GM20000 (cell line): ENCODE results near the gene ADAMTSL1.

Source experiments
- DNase-seq: peaks from one replicate; pipeline ENCODE4 v3.0.0; 2012; ENCODE audit warnings: low spot score
- CTCF ChIP-seq: IDR thresholded peaks from 2 replicates; pipeline ENCODE4 v1.5.1; 2012; ENCODE audit warnings: mild to moderate bottlenecking, control low read depth; ENCODE audit errors: extremely low read depth, missing control alignments

The ADAMTSL1 gene

GRCh38 chr9:18500451-18500850 lies 26.5 kb downstream of the ADAMTSL1 start:
- no peak for DNase-seq
- no peak for TF ChIP-seq CTCF

GRCh38 chr9:18501949-18502348 lies 28.0 kb downstream of the ADAMTSL1 start:
- TF ChIP-seq CTCF = no peak
- DNase-seq = no peak

GRCh38 chr9:18502546-18502945 lies 28.6 kb downstream of the ADAMTSL1 start:
- TF ChIP-seq CTCF = no peak
- DNase-seq = no peak

GRCh38 chr9:18504707-18505106 lies 30.8 kb downstream of the ADAMTSL1 start:
- no peak for TF ChIP-seq CTCF
- no peak for DNase-seq

GRCh38 chr9:18507151-18507550 lies 33.2 kb downstream of the ADAMTSL1 start:
- TF ChIP-seq CTCF = no peak
- DNase-seq = no peak

- DNase-seq = no peak
- TF ChIP-seq CTCF = no peak
Observed at GRCh38 chr9:18516514-18516913, 42.6 kb downstream of the ADAMTSL1 start.

- no peak for DNase-seq
- TF ChIP-seq CTCF = no peak
Observed at GRCh38 chr9:18516965-18517364, 43.0 kb downstream of the ADAMTSL1 start.
